GM15510 (cell line): ENCODE results near the gene NR2F2.

Source experiments
- POLR2A ChIP-seq: IDR thresholded peaks from 3 replicates; pipeline ENCODE4 v1.6.1; 2011; ENCODE audit warnings: borderline replicate concordance; ENCODE audit not compliant: insufficient read length; ENCODE audit errors: extremely low read depth

Gene NR2F2

GRCh38 chr15:96311256-96311955 is 19.1 kb upstream of the NR2F2 start:
- no peak for TF ChIP-seq POLR2A

- TF ChIP-seq POLR2A: no peak
These were observed 18.6 kb upstream of the NR2F2 start for GRCh38 chr15:96311956-96312294.

GRCh38 chr15:96312641-96313335 is 17.7 kb upstream of the NR2F2 start:
- TF ChIP-seq POLR2A: no peak

GRCh38 chr15:96314518-96314917 is 16.0 kb upstream of the NR2F2 start:
- TF ChIP-seq POLR2A: no peak

GRCh38 chr15:96314963-96315362 is 15.5 kb upstream of the NR2F2 start:
- no peak for TF ChIP-seq POLR2A

GRCh38 chr15:96316953-96317629 is 13.4 kb upstream of the NR2F2 start:
- no peak for TF ChIP-seq POLR2A

GRCh38 chr15:96320107-96320506 is 10.4 kb upstream of the NR2F2 start:
- TF ChIP-seq POLR2A: no peak

GRCh38 chr15:96320703-96321638 is 9.5 kb upstream of the NR2F2 start:
- no peak for TF ChIP-seq POLR2A

GRCh38 chr15:96321639-96322535 is 8.6 kb upstream of the NR2F2 start:
- no peak for TF ChIP-seq POLR2A

GRCh38 chr15:96322536-96323318 is 7.8 kb upstream of the NR2F2 start:
- TF ChIP-seq POLR2A: no peak

GRCh38 chr15:96323319-96324145 is 7.0 kb upstream of the NR2F2 start:
- TF ChIP-seq POLR2A: no peak

- TF ChIP-seq POLR2A: no peak
These were observed 6.2 kb upstream of the NR2F2 start for GRCh38 chr15:96324192-96324895.

GRCh38 chr15:96324940-96325540 is 5.5 kb upstream of the NR2F2 start:
- no peak for TF ChIP-seq POLR2A
